Karpas-422 (cell line): ENCODE measurements around the gene GRM4. TPM values are rescaled to one million over a fixed set of nuclear protein-coding genes. Genes with fewer than 3 reads are reported as not detected.

ENCODE experiments used
- DNase-seq: peaks from one replicate; pipeline ENCODE4 v3.0.0-alpha.2; 2015
- H2AFZ ChIP-seq: fragments of 200-600 bp; sonication (generic); 2 replicates; pipeline ENCODE4 v1.6.1; 2014; ENCODE audit warnings: antibody characterized with exemption, low read length, mixed read lengths
- H3K27ac ChIP-seq: fragments of 200-600 bp; sonication (generic); 2 replicates; pipeline ENCODE4 v1.5.1; 2014; ENCODE audit warnings: mild to moderate bottlenecking, low read length, moderate library complexity
- H3K27me3 ChIP-seq: fragments of 200-600 bp; sonication (generic); 2 replicates; pipeline ENCODE4 v1.6.1; 2014; ENCODE audit warnings: low read length, mixed read lengths
- H3K36me3 ChIP-seq: fragments of 200-600 bp; sonication (generic); 2 replicates; pipeline ENCODE4 v1.6.1; 2014; ENCODE audit warnings: low read length, mixed read lengths; ENCODE audit not compliant: insufficient read depth
- H3K4me1 ChIP-seq: fragments of 200-600 bp; sonication (generic); 2 replicates; pipeline ENCODE4 v1.6.1; 2014; ENCODE audit warnings: mild to moderate bottlenecking, low read length, mixed read lengths
- H3K4me2 ChIP-seq: fragments of 200-600 bp; sonication (generic); 2 replicates; pipeline ENCODE4 v1.6.1; 2014; ENCODE audit warnings: low read length, low read depth, mild to moderate bottlenecking; ENCODE audit not compliant: poor library complexity, severe bottlenecking
- H3K4me3 ChIP-seq: fragments of 200-600 bp; sonication (generic); 2 replicates; pipeline ENCODE4 v1.5.1; 2014; ENCODE audit warnings: mild to moderate bottlenecking, antibody characterized with exemption, low read length, mixed read lengths
- H3K79me2 ChIP-seq: fragments of 200-600 bp; sonication (generic); 2 replicates; pipeline ENCODE4 v1.6.1; 2014; ENCODE audit warnings: mild to moderate bottlenecking, low read length, mixed read lengths
- H3K9ac ChIP-seq: fragments of 200-600 bp; sonication (generic); 2 replicates; pipeline ENCODE4 v1.6.0; 2014; ENCODE audit warnings: low read length
- H3K9me2 ChIP-seq: fragments of 200-600 bp; sonication (generic), shearing (Covaris generic); replicated peaks from 2 replicates; pipeline ENCODE4 v1.6.0; 2014; ENCODE audit warnings: mild to moderate bottlenecking, low read length, moderate library complexity; ENCODE audit not compliant: insufficient read depth
- H3K9me3 ChIP-seq: fragments of 300-700, 200-600 bp; sonication (generic); 2 replicates; pipeline ENCODE4 v1.6.1; 2014; ENCODE audit warnings: low read length, mixed read lengths
- H4K20me1 ChIP-seq: fragments of 200-600 bp; sonication (generic); 2 replicates; pipeline ENCODE4 v1.6.1; 2014; ENCODE audit warnings: mild to moderate bottlenecking, antibody characterized with exemption, low read length, low read depth; ENCODE audit not compliant: insufficient read depth
- total RNA-seq: library from RNA; depleted of rRNA; stranded (reverse); fragments of >200 nt; shearing (Covaris generic); gene quantifications from 2 replicates; pipeline ENCODE4 v1.2.3, GENCODE V29; 2014; ENCODE audit warnings: low replicate concordance

The GRM4 gene
- total RNA-seq, 1 experiment from 2014 or later = not detected

- Histone ChIP-seq H3K79me2 (no peaks in the 10 kb centered on the region), H3K4me3 (no peak overlapping the region), H3K9ac (no peak overlapping the region), H3K9me3 (no peaks in the 10 kb centered on the region), H3K27ac (no peak overlapping the region), H4K20me1 (no peaks in the 10 kb centered on the region), H3K4me1 (no peaks in the 10 kb centered on the region), H3K27me3 (no peaks in the 10 kb centered on the region), H3K36me3 (no peaks in the 10 kb centered on the region), H3K4me2 (no peak overlapping the region), H2AFZ (no peak overlapping the region), H3K9me2 (no peaks in the 10 kb centered on the region)
- DNase-seq = no peak
Observed at GRCh38 chr6:33983109-33983716, 162.7 kb downstream of the GRM4 start.

- Histone ChIP-seq H3K4me1 (no peaks in the 10 kb centered on the region), H3K9me2 (no peaks in the 10 kb centered on the region), H3K27ac (no peak overlapping the region), H3K9me3 (no peaks in the 10 kb centered on the region), H3K4me3 (no peak overlapping the region), H4K20me1 (no peaks in the 10 kb centered on the region), H3K4me2 (no peak overlapping the region), H3K9ac (no peak overlapping the region), H2AFZ (no peak overlapping the region), H3K27me3 (no peaks in the 10 kb centered on the region), H3K79me2 (no peaks in the 10 kb centered on the region), H3K36me3 (no peaks in the 10 kb centered on the region)
- DNase-seq = no peak
Observed at GRCh38 chr6:33981861-33982260, 164.0 kb downstream of the GRM4 start.

- H3K27ac ChIP-seq = no peak overlapping the region
- no peaks in the 10 kb centered on the region for H4K20me1 ChIP-seq
- H3K36me3 ChIP-seq = no peaks in the 10 kb centered on the region
- no peak overlapping the region for H3K9ac ChIP-seq
- no peak for DNase-seq
- H3K4me2 ChIP-seq = no peak overlapping the region
- H3K4me1 ChIP-seq = no peaks in the 10 kb centered on the region
- no peaks in the 10 kb centered on the region for H3K9me2 ChIP-seq
- no peak overlapping the region for H3K4me3 ChIP-seq
- no peaks in the 10 kb centered on the region for H3K9me3 ChIP-seq
- no peaks in the 10 kb centered on the region for H3K27me3 ChIP-seq
- H3K79me2 ChIP-seq = no peaks in the 10 kb centered on the region
- H2AFZ ChIP-seq = no peak overlapping the region
Observed at GRCh38 chr6:33981421-33981820, 164.5 kb downstream of the GRM4 start.

GRCh38 chr6:33980176-33981175 lies 165.4 kb downstream of the GRM4 start:
- Histone ChIP-seq H3K9me3 (no peaks in the 10 kb centered on the region), H3K27me3 (no peaks in the 10 kb centered on the region), H3K4me1 (no peaks in the 10 kb centered on the region), H3K36me3 (no peaks in the 10 kb centered on the region), H2AFZ (no peak overlapping the region), H3K27ac (no peak overlapping the region), H3K4me2 (no peak overlapping the region), H3K4me3 (no peak overlapping the region), H3K79me2 (no peaks in the 10 kb centered on the region), H3K9me2 (no peaks in the 10 kb centered on the region), H4K20me1 (no peaks in the 10 kb centered on the region), H3K9ac (no peak overlapping the region)
- DNase-seq = no peak

GRCh38 chr6:33979750-33980149 lies 166.1 kb downstream of the GRM4 start:
- Histone ChIP-seq H3K4me3 (no peak overlapping the region), H3K79me2 (no peaks in the 10 kb centered on the region), H3K4me1 (no peaks in the 10 kb centered on the region), H3K9me2 (no peaks in the 10 kb centered on the region), H3K27me3 (no peaks in the 10 kb centered on the region), H2AFZ (no peak overlapping the region), H3K4me2 (no peak overlapping the region), H3K27ac (no peak overlapping the region), H4K20me1 (no peaks in the 10 kb centered on the region), H3K36me3 (no peaks in the 10 kb centered on the region), H3K9ac (no peak overlapping the region), H3K9me3 (no peaks in the 10 kb centered on the region)
- DNase-seq = no peak

- Histone ChIP-seq H3K9me2 (no peaks in the 10 kb centered on the region), H3K36me3 (no peaks in the 10 kb centered on the region), H3K4me2 (no peak overlapping the region), H3K4me3 (no peak overlapping the region), H2AFZ (no peak overlapping the region), H4K20me1 (no peaks in the 10 kb centered on the region), H3K79me2 (no peaks in the 10 kb centered on the region), H3K27ac (no peak overlapping the region), H3K4me1 (no peaks in the 10 kb centered on the region), H3K9ac (no peak overlapping the region), H3K27me3 (no peaks in the 10 kb centered on the region), H3K9me3 (no peaks in the 10 kb centered on the region)
- peak; percentile 19 for DNase-seq
Observed at GRCh38 chr6:33978412-33979150, 167.3 kb downstream of the GRM4 start.

GRCh38 chr6:33977606-33978411 lies 168.1 kb downstream of the GRM4 start:
- Histone ChIP-seq H3K79me2 (no peaks in the 10 kb centered on the region), H3K9me2 (no peaks in the 10 kb centered on the region), H3K4me1 (no peaks in the 10 kb centered on the region), H2AFZ (no peak overlapping the region), H3K9ac (no peak overlapping the region), H4K20me1 (no peaks in the 10 kb centered on the region), H3K36me3 (no peaks in the 10 kb centered on the region), H3K27ac (no peak overlapping the region), H3K4me2 (no peak overlapping the region), H3K27me3 (no peaks in the 10 kb centered on the region), H3K4me3 (no peak overlapping the region), H3K9me3 (no peaks in the 10 kb centered on the region)
- DNase-seq = peak; percentile 25
